HepG2 (cell line): ENCODE results near the gene PHLPP2. TPM values are rescaled to one million over a fixed set of nuclear protein-coding genes. Genes with fewer than 3 reads are reported as not detected.

Experiments used
- CEBPG ChIP-seq: IDR thresholded peaks from 2 replicates; pipeline ENCODE4 v1.6.1; 2016
- ETV5 ChIP-seq: IDR thresholded peaks from 2 replicates; pipeline ENCODE4 v1.6.1; 2018; ENCODE audit warnings: missing biosample characterization, missing genetic modification reagents, inconsistent platforms, borderline replicate concordance
- HMG20A ChIP-seq: IDR thresholded peaks from 2 replicates; pipeline ENCODE4 v1.6.1; 2016; ENCODE audit warnings: borderline replicate concordance
- HOMEZ ChIP-seq: IDR thresholded peaks from 2 replicates; pipeline ENCODE4 v1.6.1; 2016; ENCODE audit warnings: low read depth
- KDM5B ChIP-seq: sonication (generic); formaldehyde crosslinking; IDR thresholded peaks from 2 replicates; pipeline ENCODE4 v1.4.0; 2020; ENCODE audit warnings: missing genetic modification reagents, mild to moderate bottlenecking, borderline replicate concordance
- MAF1 ChIP-seq: sonication (generic); formaldehyde crosslinking; IDR thresholded peaks from 2 replicates; pipeline ENCODE4 v1.5.0; 2020; ENCODE audit warnings: missing genetic modification reagents, borderline replicate concordance
- NR2F6 ChIP-seq, 2 experiments: IDR thresholded peaks; 2 replicates each; pipeline ENCODE4 v1.6.1; 2016; ENCODE audit warnings: antibody characterized with exemption in 1 of 2, mild to moderate bottlenecking in 1 of 2
- NR3C1 ChIP-seq: sonication (generic); formaldehyde crosslinking; IDR thresholded peaks from 2 replicates; pipeline ENCODE4 v1.4.0; 2020; ENCODE audit warnings: missing genetic modification reagents
- PATZ1 ChIP-seq: sonication (generic); formaldehyde crosslinking; IDR thresholded peaks from 2 replicates; pipeline ENCODE4 v1.4.0; 2020; ENCODE audit warnings: missing genetic modification reagents
- PITX1 ChIP-seq: sonication (generic); formaldehyde crosslinking; IDR thresholded peaks from 2 replicates; pipeline ENCODE4 v1.5.1; 2020; ENCODE audit warnings: mild to moderate bottlenecking, missing genetic modification reagents
- SKI ChIP-seq: fragments of 450-650 bp; IDR thresholded peaks from one replicate; pipeline ENCODE4 v1.6.1; 2018; ENCODE audit warnings: mild to moderate bottlenecking; ENCODE audit not compliant: partially characterized antibody
- SOX5 ChIP-seq: IDR thresholded peaks from 2 replicates; pipeline ENCODE4 v1.6.1; 2016; ENCODE audit warnings: borderline replicate concordance
- SP140L ChIP-seq: sonication (generic); formaldehyde crosslinking; IDR thresholded peaks from 2 replicates; pipeline ENCODE4 v1.4.0; 2020; ENCODE audit warnings: missing genetic modification reagents, borderline replicate concordance
- ZNF564 ChIP-seq: sonication (generic); formaldehyde crosslinking; IDR thresholded peaks from 2 replicates; pipeline ENCODE4 v1.8.1; 2023; ENCODE audit warnings: mild to moderate bottlenecking, missing genetic modification reagents
- ZNF570 ChIP-seq: sonication (generic); formaldehyde crosslinking; IDR thresholded peaks from 2 replicates; pipeline ENCODE4 v1.4.0; 2020; ENCODE audit warnings: mild to moderate bottlenecking, missing genetic modification reagents, borderline replicate concordance
- ZNF691 ChIP-seq: sonication (generic); formaldehyde crosslinking; IDR thresholded peaks from 2 replicates; pipeline ENCODE4 v1.4.0; 2020; ENCODE audit warnings: missing genetic modification reagents, low read depth, mild to moderate bottlenecking, borderline replicate concordance
- ZNF773 ChIP-seq: sonication (generic); formaldehyde crosslinking; IDR thresholded peaks from 2 replicates; pipeline ENCODE4 v1.4.0; 2020; ENCODE audit warnings: missing genetic modification reagents, borderline replicate concordance
- ZNF777 ChIP-seq: sonication (generic); formaldehyde crosslinking; IDR thresholded peaks from 2 replicates; pipeline ENCODE4 v1.4.0; 2020; ENCODE audit warnings: missing genetic modification reagents
- ZNF781 ChIP-seq: sonication (generic); formaldehyde crosslinking; IDR thresholded peaks from 2 replicates; pipeline ENCODE4 v1.5.1; 2020; ENCODE audit warnings: borderline replicate concordance, mild to moderate bottlenecking, missing genetic modification reagents; ENCODE audit errors: not compliant biosample characterization
- ZSCAN9 ChIP-seq: IDR thresholded peaks from 2 replicates; pipeline ENCODE4 v1.6.1; 2016; ENCODE audit warnings: borderline replicate concordance
- ZUFSP ChIP-seq: sonication (generic); formaldehyde crosslinking; IDR thresholded peaks from 2 replicates; pipeline ENCODE4 v1.9.0; 2021; ENCODE audit warnings: missing genetic modification reagents, mild to moderate bottlenecking, borderline replicate concordance
- polyA plus RNA-seq, 8 experiments: library from polyadenylated mRNA; depleted of rRNA in 3 of 8; stranded (reverse) in 7 of 8; unstranded in 1 of 8; fragments of >200 nt; fragmentation: Illumina TruSeq in 4 of 8; extraction: Trizol in 4 of 8; gene quantifications; 2 replicates each; pipeline versions ENCODE4 v1.2.1 to v1.2.3, GENCODE V29; 2011 to 2016; ENCODE audit warnings: low read depth in 4 of 8, missing spikeins in 1 of 8, mixed read lengths in 1 of 8; ENCODE audit not compliant: insufficient read depth in 1 of 8
- total RNA-seq, 5 experiments: library from RNA; depleted of rRNA; stranded (reverse); fragments of >200 nt; fragmentation: Illumina TruSeq; extraction: Trizol; gene quantifications; 2 replicates each; pipeline ENCODE4 v1.2.3, GENCODE V29; 2016; ENCODE audit warnings: low read depth in 1 of 5

The PHLPP2 gene
- total and polyA plus RNA-seq, 2 of the 13 experiments (the other 11 are each of a cell fraction or from before 2014, with no cell fraction given), result 8.9 TPM

GRCh38 chr16:71610936-71611871 is 113.3 kb downstream of the PHLPP2 start (continued):
- TF ChIP-seq ZNF691 (CRISPR knock-in tag) (peak; percentile 40; the same call in 1 of the 2 replicates), ZNF781 (no peak), HMG20A (CRISPR knock-in tag) (no peak; the same call in 1 of the 2 replicates), NR3C1 (CRISPR knock-in tag) (no peak), ZUFSP (no peak), NR2F6 (IDR thresholded peaks at IDR 0.05) (no peak), NR2F6 (CRISPR knock-in tag; IDR thresholded peaks at IDR 0.05) (0 out of 2 replicates have a peak, but pooled peaks have one; percentile 24), ETV5 (CRISPR knock-in tag) (peak; percentile 60; the same call in 1 of the 2 replicates), ZNF570 (CRISPR knock-in tag) (no peak), SOX5 (CRISPR knock-in tag) (peak; percentile 18; the same call in 1 of the 2 replicates), HOMEZ (CRISPR knock-in tag) (peak; percentile 59; the same call in 1 of the 2 replicates), KDM5B (CRISPR knock-in tag) (peak; percentile 82; the same call in 1 of the 2 replicates), ZNF773 (no peak), PATZ1 (0 out of 2 replicates have a peak, but pooled peaks have one; percentile 37), ZNF564 (no peak), CEBPG (CRISPR knock-in tag) (peak; percentile 23; the same call in 1 of the 2 replicates), ZNF777 (CRISPR knock-in tag) (no peak), MAF1 (no peak), SP140L (0 out of 2 replicates have a peak, but pooled peaks have one; percentile 43), SKI (peak; percentile 7), PITX1 (no peak), ZSCAN9 (CRISPR knock-in tag) (peak; percentile 74; the same call in 1 of the 2 replicates)
